NCI-H1694 treated with DMSO at 0.1 percent for 48 hours (cell line): ENCODE data around the gene KRTCAP2.
"Not testable (repeated sequence)": the region's sequence is repeated elsewhere in the genome, so short reads cannot be mapped to it uniquely, and the experiment has no call there.

Experiments used
- DNase-seq: peaks from one replicate; lab custom pipeline; 2025; lab: John Stamatoyannopoulos, UW

The KRTCAP2 gene

GRCh38 chr1:155168456-155169210 is 4.5 kb downstream of the KRTCAP2 start:
- DNase-seq = no peak

GRCh38 chr1:155168105-155168445 is 5.0 kb downstream of the KRTCAP2 start:
- not testable (repeated sequence) for DNase-seq

GRCh38 chr1:155167166-155168104 is 5.7 kb downstream of the KRTCAP2 start:
- DNase-seq = peak; percentile 96

GRCh38 chr1:155166471-155167165 is 6.5 kb downstream of the KRTCAP2 start:
- no peak for DNase-seq

GRCh38 chr1:155166051-155166470 is 7.0 kb downstream of the KRTCAP2 start:
- no peak for DNase-seq

GRCh38 chr1:155164625-155165024 is 8.5 kb downstream of the KRTCAP2 start:
- DNase-seq = not testable (repeated sequence)

GRCh38 chr1:155163785-155164184 is 9.3 kb downstream of the KRTCAP2 start:
- DNase-seq = not testable (repeated sequence)

- not testable (repeated sequence) for DNase-seq
Measured at GRCh38 chr1:155162631-155163030, 10.5 kb downstream of the KRTCAP2 start.

GRCh38 chr1:155160128-155160527 is 13.0 kb downstream of the KRTCAP2 start:
- peak; percentile 20 for DNase-seq

- no peak for DNase-seq
Measured at GRCh38 chr1:155158991-155159390, 14.1 kb downstream of the KRTCAP2 start.

GRCh38 chr1:155155996-155156643 is 17.0 kb downstream of the KRTCAP2 start:
- not testable (repeated sequence) for DNase-seq

- DNase-seq = no peak
Measured at GRCh38 chr1:155145491-155145890, 27.6 kb downstream of the KRTCAP2 start.

- DNase-seq = no peak
Measured at GRCh38 chr1:155141749-155142148, 31.4 kb downstream of the KRTCAP2 start.

GRCh38 chr1:155140630-155140953 is 32.5 kb downstream of the KRTCAP2 start:
- DNase-seq = no peak

GRCh38 chr1:155139895-155140629 is 33.0 kb downstream of the KRTCAP2 start, which contains the start of gene DPM3:
Gene DPM3 (minus strand): TSS chr1:155140531. CDS start chr1:155140240, 291 bp downstream.
- DNase-seq = peak; percentile 83

- no peak for DNase-seq
Measured at GRCh38 chr1:155137154-155137949, 35.8 kb downstream of the KRTCAP2 start.

- no peak for DNase-seq
Measured at GRCh38 chr1:155136748-155137147, 36.4 kb downstream of the KRTCAP2 start.

- DNase-seq = peak; percentile 96
Measured at GRCh38 chr1:155135415-155136028, 37.6 kb downstream of the KRTCAP2 start, which contains the start of gene SLC50A1. Gene SLC50A1 (plus strand): TSS chr1:155135852. CDS start chr1:155135912, 60 bp downstream.

GRCh38 chr1:155134880-155135414 is 38.2 kb downstream of the KRTCAP2 start:
- DNase-seq = peak; percentile 54
